IMR-90 (cell line): ENCODE results near the gene ALDOA. TPM values are rescaled to one million over a fixed set of nuclear protein-coding genes. Genes with fewer than 3 reads are reported as not detected.

ENCODE experiments used
- ATAC-seq: fragments of 200-7000 bp; cut with Tn5 transposase; 2 replicates; pipeline ENCODE4 v1.9.1; 2020; ENCODE audit warnings: low read depth, mild to moderate bottlenecking, moderate library complexity
- BruUV-seq: library from RNA; stranded (reverse); fragments of 400-500 nt; replicated peaks from 2 replicates; lab custom pipeline; 2021; lab: Mats Ljungman, UMichigan
- CTCF ChIA-PET: fragments of 300-600 bp; formaldehyde crosslinking; extraction: SDS; loops from one replicate; lab custom pipeline; 2021; ENCODE audit warnings: antibody characterized with exemption; lab: Yijun Ruan, JAX
- POLR2A ChIA-PET: fragments of 300-600 bp; sonication (Branson Sonifier 250); formaldehyde crosslinking; loops from one replicate; lab custom pipeline; 2022; ENCODE audit warnings: antibody characterized with exemption; ENCODE audit not compliant: unreplicated experiment; lab: Charles Lee
- DNase-seq: peaks from one replicate; pipeline ENCODE4 v3.0.0; 2013
- H2AFZ ChIP-seq: replicated peaks from 2 replicates; pipeline ENCODE3; 2013; ENCODE audit warnings: low read length, mild to moderate bottlenecking; ENCODE audit not compliant: poor library complexity
- H2AK5ac ChIP-seq: 2 replicates; pipeline ENCODE4 v1.6.1; 2013; ENCODE audit warnings: low read depth, low read length, inconsistent platforms
- H2AK9ac ChIP-seq: replicated peaks from 2 replicates; pipeline ENCODE3; 2013; ENCODE audit warnings: mild to moderate bottlenecking, low read depth, low read length, moderate library complexity; ENCODE audit not compliant: poor library complexity
- H2BK120ac ChIP-seq: 2 replicates; pipeline ENCODE4 v1.6.1; 2013; ENCODE audit warnings: low read depth, low read length, inconsistent platforms
- H2BK15ac ChIP-seq: 3 replicates; pipeline ENCODE4 v1.6.1; 2013; ENCODE audit warnings: low read depth, low read length, inconsistent platforms
- H2BK20ac ChIP-seq: 2 replicates; pipeline ENCODE4 v1.6.1; 2013; ENCODE audit warnings: low read depth, mild to moderate bottlenecking, inconsistent platforms, low read length, moderate library complexity
- H2BK5ac ChIP-seq: 2 replicates; pipeline ENCODE4 v1.6.1; 2013; ENCODE audit warnings: mild to moderate bottlenecking, low read depth, low read length, inconsistent platforms; ENCODE audit not compliant: poor library complexity, severe bottlenecking
- H3K14ac ChIP-seq: replicated peaks from 2 replicates; pipeline ENCODE4 v1.6.1; 2013; ENCODE audit warnings: low read depth, low read length, inconsistent platforms
- H3K18ac ChIP-seq: 2 replicates; pipeline ENCODE4 v1.6.1; 2013; ENCODE audit warnings: low read depth, low read length, control low read depth
- H3K23ac ChIP-seq: 2 replicates; pipeline ENCODE4 v1.6.1; 2013; ENCODE audit warnings: low read depth, low read length, inconsistent platforms
- H3K27ac ChIP-seq: 2 replicates; pipeline ENCODE4 v1.5.1; 2013; ENCODE audit warnings: mild to moderate bottlenecking, control low read depth, low read length; ENCODE audit not compliant: insufficient read depth
- H3K27me3 ChIP-seq: 2 replicates; pipeline ENCODE4 v1.6.1; 2013; ENCODE audit warnings: low read length; ENCODE audit not compliant: control insufficient read depth, insufficient read depth
- H3K36me3 ChIP-seq: 2 replicates; pipeline ENCODE4 v1.6.1; 2013; ENCODE audit warnings: low read length, mixed read lengths; ENCODE audit not compliant: control insufficient read depth, insufficient read depth
- H3K4ac ChIP-seq: 2 replicates; pipeline ENCODE4 v1.6.1; 2013; ENCODE audit warnings: low read depth, low read length, inconsistent platforms
- H3K4me1 ChIP-seq: 2 replicates; pipeline ENCODE4 v1.6.1; 2013; ENCODE audit warnings: low read length, mixed read lengths; ENCODE audit not compliant: control insufficient read depth, insufficient read depth
- H3K4me2 ChIP-seq: 2 replicates; pipeline ENCODE4 v1.6.1; 2013; ENCODE audit warnings: low read depth, mild to moderate bottlenecking, control low read depth, low read length, moderate library complexity
- H3K4me3 ChIP-seq: 2 replicates; pipeline ENCODE4 v1.5.1; 2013; ENCODE audit warnings: low read depth, mild to moderate bottlenecking, control low read depth, low read length, moderate library complexity; ENCODE audit not compliant: insufficient read depth
- H3K56ac ChIP-seq: 2 replicates; pipeline ENCODE4 v1.6.1; 2013; ENCODE audit warnings: low read length, inconsistent platforms; ENCODE audit not compliant: insufficient read depth; ENCODE audit errors: extremely low read depth
- H3K79me1 ChIP-seq, 2 experiments: 2 replicates each; pipeline ENCODE4 v1.6.1; 2013; ENCODE audit warnings: low read length in 2 of 2, inconsistent platforms in 1 of 2, low read depth in 1 of 2
- H3K9ac ChIP-seq: 2 replicates; pipeline ENCODE4 v1.6.1; 2013; ENCODE audit warnings: low read depth, low read length, control low read depth
- H3K9me1 ChIP-seq: 2 replicates; pipeline ENCODE4 v1.6.1; 2013; ENCODE audit warnings: low read length, inconsistent platforms; ENCODE audit not compliant: insufficient read depth
- H3K9me3 ChIP-seq: 2 replicates; pipeline ENCODE4 v1.6.1; 2013; ENCODE audit warnings: low read length; ENCODE audit not compliant: control insufficient read depth, insufficient read depth
- H4K20me1 ChIP-seq: 2 replicates; pipeline ENCODE4 v1.6.1; 2013; ENCODE audit warnings: low read length, inconsistent platforms; ENCODE audit not compliant: insufficient read depth
- H4K5ac ChIP-seq: 2 replicates; pipeline ENCODE4 v1.6.1; 2013; ENCODE audit warnings: mild to moderate bottlenecking, low read depth, low read length, control low read depth
- H4K8ac ChIP-seq, 2 experiments: 2 replicates each; pipeline ENCODE4 v1.6.1; 2013; ENCODE audit warnings: low read depth in 2 of 2, low read length in 2 of 2, control low read depth in 1 of 2, inconsistent platforms in 1 of 2
- H4K91ac ChIP-seq: 2 replicates; pipeline ENCODE4 v1.6.1; 2013; ENCODE audit warnings: low read depth, low read length, inconsistent platforms; ENCODE audit not compliant: insufficient read depth
- BHLHE40 ChIP-seq: fragments of 150-350 bp; IDR thresholded peaks from 2 replicates; pipeline ENCODE4 v1.6.1; 2016; ENCODE audit warnings: mild to moderate bottlenecking, low read depth, low read length
- CEBPB ChIP-seq: IDR thresholded peaks from 2 replicates; pipeline ENCODE4 v1.6.1; 2012; ENCODE audit warnings: low read depth, low read length, improper control_type of control experiment
- MXI1 ChIP-seq: IDR thresholded peaks from 2 replicates; pipeline ENCODE4 v1.6.1; 2012; ENCODE audit warnings: low read depth, mild to moderate bottlenecking, low read length, moderate library complexity, borderline replicate concordance
- NFE2L2 ChIP-seq: fragments of 150-350 bp; IDR thresholded peaks from 2 replicates; pipeline ENCODE4 v1.6.1; 2016; ENCODE audit warnings: low read depth, mild to moderate bottlenecking, low read length
- POLR2A ChIP-seq: IDR thresholded peaks from 2 replicates; pipeline ENCODE4 v1.6.1; 2012; ENCODE audit warnings: mild to moderate bottlenecking, low read depth, low read length
- RCOR1 ChIP-seq: IDR thresholded peaks from 2 replicates; pipeline ENCODE4 v1.6.1; 2012; ENCODE audit warnings: mild to moderate bottlenecking, low read length, improper control_type of control experiment; ENCODE audit not compliant: insufficient replicate concordance
- WGBS, 2 experiments: methylation state at CpG; one replicate each; pipeline versions ENCODE4 v1.1.5 to v1.1.7; 2013; ENCODE audit warnings: missing lambda C conversion rate in 2 of 2; ENCODE audit not compliant: insufficient read length in 1 of 2; ENCODE audit errors: extremely low coverage in 2 of 2; 5-methylcytosine and 5-hydroxymethylcytosine counted together
- dilution Hi-C: fragments of 300-500 bp; cut with HindIII; formaldehyde crosslinking; loops from one replicate; pipeline ENCODE4 v1.14.3; 2018; ENCODE audit warnings: low sequenced_read_pairs; ENCODE audit not compliant: unreplicated experiment
- in situ Hi-C: fragments of 300-500 bp; cut with MboI; formaldehyde crosslinking; loops from 3 replicates; pipeline ENCODE4 v1.14.3; 2019; ENCODE audit warnings: low sequenced_read_pairs, inconsistent platforms, mixed read lengths
- intact Hi-C: fragments of 100-400 bp; cut with micrococcal nuclease; formaldehyde crosslinking; loops from 2 replicates; pipeline ENCODE4 v1.10.0; 2022
- polyA plus RNA-seq, 3 experiments: library from polyadenylated mRNA; depleted of rRNA; stranded (reverse); fragments of >200 nt; gene quantifications; 2 replicates each; pipeline ENCODE4 v1.2.3, GENCODE V29; 2012; ENCODE audit warnings: low replicate concordance in 1 of 3
- total RNA-seq: library from RNA; depleted of rRNA; stranded (reverse); fragments of >200 nt; gene quantifications from 2 replicates; pipeline ENCODE4 v1.2.3, GENCODE V29; 2012

The ALDOA gene
- total and polyA plus RNA-seq, 2 of the 4 experiments (the other 2 are of a cell fraction): 1,697 to 1,990 TPM

DNA sequence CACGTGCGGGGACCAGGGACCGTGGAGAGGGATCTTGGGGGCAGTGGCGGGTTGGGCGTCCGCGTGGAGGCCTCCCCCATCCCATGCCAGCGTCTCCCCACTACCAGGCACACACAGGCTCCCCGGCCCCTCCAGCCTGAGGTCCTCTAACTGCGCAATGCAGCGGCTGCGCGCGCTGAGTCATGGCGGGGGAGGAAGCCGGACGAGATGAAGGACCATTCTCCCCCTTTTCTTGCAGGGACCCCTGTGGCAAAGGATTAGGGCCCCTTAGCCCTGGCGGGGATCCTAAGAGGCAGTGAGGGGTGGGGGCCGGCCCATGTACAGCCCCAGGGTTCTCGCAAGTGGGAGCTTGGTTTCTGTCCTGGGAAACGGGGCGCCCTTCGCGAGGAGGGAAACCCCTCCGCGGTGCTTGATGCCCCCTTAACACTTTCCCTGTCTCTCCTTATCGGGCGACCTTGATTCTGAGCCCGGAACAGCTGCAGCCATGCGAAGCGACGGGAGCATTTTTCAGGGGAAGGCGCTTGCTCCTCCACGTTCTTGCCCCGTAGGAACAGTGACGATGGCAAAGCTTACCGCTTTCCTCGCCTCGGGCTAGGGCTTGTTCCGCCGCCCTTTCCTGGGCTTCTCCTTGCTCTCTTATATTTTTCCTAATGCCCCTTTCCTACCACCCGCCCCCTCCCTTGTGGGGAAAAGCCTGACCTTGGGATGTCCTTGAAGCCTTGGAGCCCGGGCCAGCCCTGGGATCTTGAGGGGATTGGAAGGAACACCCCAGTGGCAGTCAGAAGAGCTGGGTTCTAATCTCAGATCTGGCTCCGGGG is 592 bp downstream of the ALDOA start:
- Histone ChIP-seq H2BK20ac (no peak overlapping the region), H3K4ac (peak overlapping the region; percentile 96), H3K23ac (peak overlapping the region; percentile 98), H3K27ac (peak overlapping the region; percentile 99), H4K91ac (peak overlapping the region; percentile 96), H2BK15ac (no peak overlapping the region), H4K20me1 (peaks cover 55% of the 10 kb centered on the region), H3K14ac (peak overlapping the region; percentile 98), H3K9me1 (peaks cover 23% of the 10 kb centered on the region), H3K9me3 (no peaks in the 10 kb centered on the region), H3K4me2 (peak overlapping the region; percentile 96), H3K9ac (peak overlapping the region; percentile 96), H3K36me3 (peaks cover 43% of the 10 kb centered on the region), H2AK5ac (peak overlapping the region; percentile 98), H4K8ac (peak overlapping the region; percentile 71 to 84), H2BK120ac (peak overlapping the region; percentile 54; the same call in 1 of the 2 replicates), H2BK5ac (peak overlapping the region; percentile 98), H3K18ac (peak overlapping the region; percentile 56), H3K27me3 (no peaks in the 10 kb centered on the region), H2AK9ac (peak overlapping the region; percentile 100), H3K56ac (peak overlapping the region; percentile 89), H3K4me3 (peak overlapping the region; percentile 85), H4K5ac (peak overlapping the region; percentile 45), H3K4me1 (peaks cover 32% of the 10 kb centered on the region), H2AFZ (peak overlapping the region; percentile 84), H3K79me1 (peaks cover 25 to 61% of the 10 kb centered on the region in 2 experiments; a peak in 3 of 4 replicates)
- DNase-seq: peak; percentile 70
- 2% methylated on average over 9 of the region's 44 CpGs; no CpG with 5 or more reads in 1 of the 2 experiments for WGBS, 2 experiments
- intact Hi-C loops (no loop called here), in situ Hi-C loops (no loop called here), dilution Hi-C loops (no loop called here)
- ATAC-seq: peak; percentile 27
- ChIA-PET CTCF (interaction anchor here (1.0 kb wide), 1 partner anchor 11 kb away, joined by 3 read pairs; no protein-coding TSS in a partner anchor), POLR2A (interaction anchor here (1.0 to 1.3 kb wide), 3 partner anchors 10 to 13 kb away, joined by 3 to 6 read pairs (median 4); no protein-coding TSS in a partner anchor)
- TF ChIP-seq MXI1: 0 out of 2 replicates have a peak, but pooled peaks have one; percentile 40
- TF ChIP-seq NFE2L2: peak; percentile 72
- peak; percentile 84 for TF ChIP-seq CEBPB
- peak; percentile 6; the same call in 1 of the 2 replicates for TF ChIP-seq POLR2A
- TF ChIP-seq RCOR1: no peak
- TF ChIP-seq BHLHE40: 0 out of 2 replicates have a peak, but pooled peaks have one; percentile 27
- TSS peak; percentile 22 for BruUV-seq
